GM04503 (cell line): ENCODE data around the gene ARHGEF3.
"Not testable (repeated sequence)": the region's sequence is repeated elsewhere in the genome, so short reads cannot be mapped to it uniquely, and the experiment has no call there.

Experiments
- DNase-seq: peaks from one replicate; pipeline ENCODE4 v3.0.0-alpha.2; 2012; ENCODE audit warnings: low read depth

ARHGEF3 gene

GRCh38 chr3:56724676-56725075 is 77.1 kb downstream of the ARHGEF3 start:
- DNase-seq = no peak

- no peak for DNase-seq
These were observed 80.9 kb downstream of the ARHGEF3 start for GRCh38 chr3:56720849-56721248.

- not testable (repeated sequence) for DNase-seq
These were observed 82.9 kb downstream of the ARHGEF3 start for GRCh38 chr3:56718809-56719208.

- DNase-seq = no peak
These were observed 90.4 kb downstream of the ARHGEF3 start for GRCh38 chr3:56711344-56711743.

- not testable (repeated sequence) for DNase-seq
These were observed 94.3 kb downstream of the ARHGEF3 start for GRCh38 chr3:56707412-56707811.

GRCh38 chr3:56706629-56707028 is 95.1 kb downstream of the ARHGEF3 start:
- DNase-seq = no peak

- DNase-seq = no peak
These were observed 97.0 kb downstream of the ARHGEF3 start for GRCh38 chr3:56704706-56705105.

GRCh38 chr3:56702490-56703315 is 99.0 kb downstream of the ARHGEF3 start:
- DNase-seq = peak; percentile 27

- no peak for DNase-seq
These were observed 101.6 kb downstream of the ARHGEF3 start for GRCh38 chr3:56700151-56700550.

- no peak for DNase-seq
These were observed 106.7 kb downstream of the ARHGEF3 start for GRCh38 chr3:56694867-56695683.

GRCh38 chr3:56693750-56694149 is 108.0 kb downstream of the ARHGEF3 start:
- DNase-seq = no peak

GRCh38 chr3:56692520-56693433 is 109.0 kb downstream of the ARHGEF3 start:
- not testable (repeated sequence) for DNase-seq

GRCh38 chr3:56692001-56692365 is 109.8 kb downstream of the ARHGEF3 start:
- DNase-seq = not testable (repeated sequence)

GRCh38 chr3:56691165-56692000 is 110.4 kb downstream of the ARHGEF3 start:
- DNase-seq = no peak

GRCh38 chr3:56689303-56689702 is 112.4 kb downstream of the ARHGEF3 start:
- no peak for DNase-seq

GRCh38 chr3:56688191-56688590 is 113.6 kb downstream of the ARHGEF3 start:
- no peak for DNase-seq

GRCh38 chr3:56684029-56684428 is 117.7 kb downstream of the ARHGEF3 start:
- DNase-seq = no peak

GRCh38 chr3:56683122-56683817 is 118.5 kb downstream of the ARHGEF3 start, which contains the start of gene TASOR:
TASOR (minus strand) TSS chr3:56683265; CDS start chr3:56683006, 259 bp downstream.
- DNase-seq = peak; percentile 11

- DNase-seq = peak; percentile 26
These were observed 119.2 kb downstream of the ARHGEF3 start for GRCh38 chr3:56682462-56683121.

- DNase-seq = no peak
These were observed 119.7 kb downstream of the ARHGEF3 start for GRCh38 chr3:56681984-56682461.
